HEK293T (cell line): Measurements from ENCODE around the gene AP5Z1.

Experiments used
- ARNT ChIP-seq: fragments of 450-650 bp; IDR thresholded peaks from 2 replicates; pipeline ENCODE4 v1.6.1; 2017; ENCODE audit warnings: mild to moderate bottlenecking
- BHLHE40 ChIP-seq: fragments of 450-650 bp; IDR thresholded peaks from 2 replicates; pipeline ENCODE4 v1.6.1; 2016; ENCODE audit warnings: mild to moderate bottlenecking, moderate library complexity, borderline replicate concordance
- ELF4 ChIP-seq: fragments of 450-650 bp; IDR thresholded peaks from 2 replicates; pipeline ENCODE4 v1.6.1; 2017; ENCODE audit warnings: antibody characterized with exemption
- FOXA1 ChIP-seq: fragments of 450-650 bp; IDR thresholded peaks from 2 replicates; pipeline ENCODE4 v1.6.1; 2016; ENCODE audit warnings: mild to moderate bottlenecking
- FOXK2 ChIP-seq: fragments of 450-650 bp; IDR thresholded peaks from 2 replicates; pipeline ENCODE4 v1.6.1; 2016; ENCODE audit warnings: mild to moderate bottlenecking
- FOXM1 ChIP-seq: fragments of 450-650 bp; IDR thresholded peaks from 2 replicates; pipeline ENCODE4 v1.6.1; 2017; ENCODE audit warnings: mild to moderate bottlenecking, borderline replicate concordance
- L3MBTL2 ChIP-seq: fragments of 450-650 bp; conservative IDR thresholded peaks from 2 replicates; pipeline ENCODE4 v1.6.1; 2016; ENCODE audit warnings: mild to moderate bottlenecking
- LEF1 ChIP-seq: fragments of 450-650 bp; IDR thresholded peaks from 2 replicates; pipeline ENCODE4 v1.6.1; 2017; ENCODE audit warnings: mild to moderate bottlenecking, borderline replicate concordance
- SP1 ChIP-seq: fragments of 450-650 bp; IDR thresholded peaks from 2 replicates; pipeline ENCODE4 v1.6.1; 2017
- SUZ12 ChIP-seq: fragments of 450-650 bp; IDR thresholded peaks from 2 replicates; pipeline ENCODE4 v1.6.1; 2016; ENCODE audit warnings: mild to moderate bottlenecking
- TF ChIP-seq, protein P1 (sequence below): fragments of 450-650 bp; IDR thresholded peaks from 2 replicates; pipeline ENCODE4 v1.6.1; 2016

DNA sequence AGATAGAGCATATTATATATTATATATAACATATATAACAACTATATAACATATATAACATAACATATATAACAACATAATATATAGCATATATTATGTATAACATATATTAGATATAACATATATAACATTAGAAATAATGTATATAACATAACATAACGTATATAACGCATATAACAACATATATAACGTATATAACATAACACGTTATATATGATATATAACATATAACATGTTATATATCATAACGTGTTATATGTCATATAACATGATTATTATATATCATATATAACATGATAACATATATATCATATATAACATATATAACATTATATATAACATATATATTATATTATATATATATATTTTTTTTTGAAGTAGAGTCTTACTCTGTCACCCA is 3.7 kb downstream of the AP5Z1 start:
- TF ChIP-seq, protein P1, sequence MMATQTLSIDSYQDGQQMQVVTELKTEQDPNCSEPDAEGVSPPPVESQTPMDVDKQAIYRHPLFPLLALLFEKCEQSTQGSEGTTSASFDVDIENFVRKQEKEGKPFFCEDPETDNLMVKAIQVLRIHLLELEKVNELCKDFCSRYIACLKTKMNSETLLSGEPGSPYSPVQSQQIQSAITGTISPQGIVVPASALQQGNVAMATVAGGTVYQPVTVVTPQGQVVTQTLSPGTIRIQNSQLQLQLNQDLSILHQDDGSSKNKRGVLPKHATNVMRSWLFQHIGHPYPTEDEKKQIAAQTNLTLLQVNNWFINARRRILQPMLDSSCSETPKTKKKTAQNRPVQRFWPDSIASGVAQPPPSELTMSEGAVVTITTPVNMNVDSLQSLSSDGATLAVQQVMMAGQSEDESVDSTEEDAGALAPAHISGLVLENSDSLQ: no peak
- TF ChIP-seq FOXK2 (no peak), BHLHE40 (no peak), SP1 (no peak), LEF1 (no peak), ARNT (no peak), FOXM1 (no peak), SUZ12 (no peak), ELF4 (no peak), FOXA1 (no peak), L3MBTL2 (no peak)
